Liver (tissue), 3 donors: ENCODE data around the gene GP1BB.

ENCODE experiments used
- FOXA1 ChIP-seq: IDR thresholded peaks from 2 replicates; pipeline ENCODE4 v1.6.1; 2016; ENCODE audit warnings: antibody characterized with exemption
- RAD21 ChIP-seq, 2 donors: IDR thresholded peaks; 2 replicates each; pipeline ENCODE4 v1.6.1; 2016; ENCODE audit warnings: antibody characterized with exemption in 2 of 2, mild to moderate bottlenecking in 2 of 2
- TF ChIP-seq, protein P1 (sequence below): IDR thresholded peaks from 2 replicates; pipeline ENCODE4 v1.6.1; 2016; ENCODE audit warnings: antibody characterized with exemption
- TF ChIP-seq, protein P2 (sequence below): IDR thresholded peaks from 2 replicates; pipeline ENCODE4 v1.6.1; 2016; ENCODE audit warnings: antibody characterized with exemption, mild to moderate bottlenecking
- TF ChIP-seq, protein P3 (sequence below): fragments of 150-350 bp; IDR thresholded peaks from 2 replicates; pipeline ENCODE4 v1.5.1; 2017; ENCODE audit warnings: improper control_type of control experiment, low read depth, low read length; ENCODE audit not compliant: missing input control
- donor health status: healthy.
- donor health status: healthy.

- TF ChIP-seq, protein P1, sequence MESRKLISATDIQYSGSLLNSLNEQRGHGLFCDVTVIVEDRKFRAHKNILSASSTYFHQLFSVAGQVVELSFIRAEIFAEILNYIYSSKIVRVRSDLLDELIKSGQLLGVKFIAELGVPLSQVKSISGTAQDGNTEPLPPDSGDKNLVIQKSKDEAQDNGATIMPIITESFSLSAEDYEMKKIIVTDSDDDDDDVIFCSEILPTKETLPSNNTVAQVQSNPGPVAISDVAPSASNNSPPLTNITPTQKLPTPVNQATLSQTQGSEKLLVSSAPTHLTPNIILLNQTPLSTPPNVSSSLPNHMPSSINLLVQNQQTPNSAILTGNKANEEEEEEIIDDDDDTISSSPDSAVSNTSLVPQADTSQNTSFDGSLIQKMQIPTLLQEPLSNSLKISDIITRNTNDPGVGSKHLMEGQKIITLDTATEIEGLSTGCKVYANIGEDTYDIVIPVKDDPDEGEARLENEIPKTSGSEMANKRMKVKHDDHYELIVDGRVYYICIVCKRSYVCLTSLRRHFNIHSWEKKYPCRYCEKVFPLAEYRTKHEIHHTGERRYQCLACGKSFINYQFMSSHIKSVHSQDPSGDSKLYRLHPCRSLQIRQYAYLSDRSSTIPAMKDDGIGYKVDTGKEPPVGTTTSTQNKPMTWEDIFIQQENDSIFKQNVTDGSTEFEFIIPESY = no peak
- TF ChIP-seq, protein P2, sequence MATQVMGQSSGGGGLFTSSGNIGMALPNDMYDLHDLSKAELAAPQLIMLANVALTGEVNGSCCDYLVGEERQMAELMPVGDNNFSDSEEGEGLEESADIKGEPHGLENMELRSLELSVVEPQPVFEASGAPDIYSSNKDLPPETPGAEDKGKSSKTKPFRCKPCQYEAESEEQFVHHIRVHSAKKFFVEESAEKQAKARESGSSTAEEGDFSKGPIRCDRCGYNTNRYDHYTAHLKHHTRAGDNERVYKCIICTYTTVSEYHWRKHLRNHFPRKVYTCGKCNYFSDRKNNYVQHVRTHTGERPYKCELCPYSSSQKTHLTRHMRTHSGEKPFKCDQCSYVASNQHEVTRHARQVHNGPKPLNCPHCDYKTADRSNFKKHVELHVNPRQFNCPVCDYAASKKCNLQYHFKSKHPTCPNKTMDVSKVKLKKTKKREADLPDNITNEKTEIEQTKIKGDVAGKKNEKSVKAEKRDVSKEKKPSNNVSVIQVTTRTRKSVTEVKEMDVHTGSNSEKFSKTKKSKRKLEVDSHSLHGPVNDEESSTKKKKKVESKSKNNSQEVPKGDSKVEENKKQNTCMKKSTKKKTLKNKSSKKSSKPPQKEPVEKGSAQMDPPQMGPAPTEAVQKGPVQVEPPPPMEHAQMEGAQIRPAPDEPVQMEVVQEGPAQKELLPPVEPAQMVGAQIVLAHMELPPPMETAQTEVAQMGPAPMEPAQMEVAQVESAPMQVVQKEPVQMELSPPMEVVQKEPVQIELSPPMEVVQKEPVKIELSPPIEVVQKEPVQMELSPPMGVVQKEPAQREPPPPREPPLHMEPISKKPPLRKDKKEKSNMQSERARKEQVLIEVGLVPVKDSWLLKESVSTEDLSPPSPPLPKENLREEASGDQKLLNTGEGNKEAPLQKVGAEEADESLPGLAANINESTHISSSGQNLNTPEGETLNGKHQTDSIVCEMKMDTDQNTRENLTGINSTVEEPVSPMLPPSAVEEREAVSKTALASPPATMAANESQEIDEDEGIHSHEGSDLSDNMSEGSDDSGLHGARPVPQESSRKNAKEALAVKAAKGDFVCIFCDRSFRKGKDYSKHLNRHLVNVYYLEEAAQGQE = no peak
- TF ChIP-seq FOXA1 (no peak), RAD21 (IDR thresholded peaks at IDR 0.05) (no peak)
- TF ChIP-seq, protein P3, sequence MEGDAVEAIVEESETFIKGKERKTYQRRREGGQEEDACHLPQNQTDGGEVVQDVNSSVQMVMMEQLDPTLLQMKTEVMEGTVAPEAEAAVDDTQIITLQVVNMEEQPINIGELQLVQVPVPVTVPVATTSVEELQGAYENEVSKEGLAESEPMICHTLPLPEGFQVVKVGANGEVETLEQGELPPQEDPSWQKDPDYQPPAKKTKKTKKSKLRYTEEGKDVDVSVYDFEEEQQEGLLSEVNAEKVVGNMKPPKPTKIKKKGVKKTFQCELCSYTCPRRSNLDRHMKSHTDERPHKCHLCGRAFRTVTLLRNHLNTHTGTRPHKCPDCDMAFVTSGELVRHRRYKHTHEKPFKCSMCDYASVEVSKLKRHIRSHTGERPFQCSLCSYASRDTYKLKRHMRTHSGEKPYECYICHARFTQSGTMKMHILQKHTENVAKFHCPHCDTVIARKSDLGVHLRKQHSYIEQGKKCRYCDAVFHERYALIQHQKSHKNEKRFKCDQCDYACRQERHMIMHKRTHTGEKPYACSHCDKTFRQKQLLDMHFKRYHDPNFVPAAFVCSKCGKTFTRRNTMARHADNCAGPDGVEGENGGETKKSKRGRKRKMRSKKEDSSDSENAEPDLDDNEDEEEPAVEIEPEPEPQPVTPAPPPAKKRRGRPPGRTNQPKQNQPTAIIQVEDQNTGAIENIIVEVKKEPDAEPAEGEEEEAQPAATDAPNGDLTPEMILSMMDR = no peak
Measured at GRCh38 chr22:19715188-19715930, 8.0 kb upstream of the GP1BB start.
